MCF 10A (cell line): ENCODE results near the gene NAA38. TPM values are rescaled to one million over a fixed set of nuclear protein-coding genes. Genes with fewer than 3 reads are reported as not detected.

Source experiments
- BruUV-seq: library from RNA; stranded (reverse); fragments of 400-500 nt; replicated peaks from 2 replicates; lab custom pipeline; 2021; lab: Mats Ljungman, UMichigan
- CTCF ChIA-PET: fragments of 300-600 bp; sonication (Branson Sonifier 250); formaldehyde crosslinking; extraction: SDS; loops from one replicate; lab custom pipeline; 2021; ENCODE audit warnings: antibody characterized with exemption, inconsistent platforms; lab: Yijun Ruan, JAX
- POLR2A ChIA-PET: fragments of 300-600, 350-650 bp; sonication (Branson Sonifier 250); formaldehyde crosslinking; extraction: SDS; loops from one replicate; lab custom pipeline; 2020; ENCODE audit warnings: antibody characterized with exemption, inconsistent platforms; lab: Yijun Ruan, JAX
- DNase-seq: peaks from one replicate; pipeline ENCODE4 v3.0.0-alpha.2; 2018; ENCODE audit not compliant: unreplicated experiment
- H3K27ac Mint-ChIP-seq: one replicate; pipeline ENCODE4 v1.8.0; 2022; ENCODE audit warnings: mild to moderate bottlenecking, low read depth, mixed read lengths; ENCODE audit not compliant: unreplicated experiment
- H3K27me3 Mint-ChIP-seq: one replicate; pipeline ENCODE4 v1.8.0; 2022; ENCODE audit warnings: mixed read lengths; ENCODE audit not compliant: insufficient read depth, unreplicated experiment
- H3K36me3 Mint-ChIP-seq: one replicate; pipeline ENCODE4 v1.8.0; 2022; ENCODE audit warnings: mild to moderate bottlenecking, moderate library complexity, mixed read lengths; ENCODE audit not compliant: insufficient read depth, unreplicated experiment
- H3K4me1 Mint-ChIP-seq: one replicate; pipeline ENCODE4 v1.8.0; 2022; ENCODE audit warnings: mixed read lengths; ENCODE audit not compliant: insufficient read depth, unreplicated experiment
- H3K4me3 Mint-ChIP-seq: one replicate; pipeline ENCODE4 v1.8.0; 2022; ENCODE audit warnings: mild to moderate bottlenecking, moderate library complexity, mixed read lengths; ENCODE audit not compliant: unreplicated experiment
- H3K9me3 Mint-ChIP-seq: one replicate; pipeline ENCODE4 v1.8.0; 2022; ENCODE audit warnings: mixed read lengths; ENCODE audit not compliant: unreplicated experiment
- intact Hi-C: fragments of 100-400 bp; cut with micrococcal nuclease; formaldehyde crosslinking; loops from 2 replicates; pipeline ENCODE4 v1.14.1; 2022
- total RNA-seq: library from RNA; stranded (reverse); gene quantifications from 2 replicates; pipeline ENCODE4 v1.2.3, GENCODE V29; 2022
- TF ChIP-seq, protein P1 (sequence below): fragments of 200-600 bp; IDR thresholded peaks from one replicate; pipeline ENCODE4 v1.8.0; 2022; ENCODE audit warnings: antibody characterized with exemption, mild to moderate bottlenecking; ENCODE audit not compliant: unreplicated experiment

The NAA38 gene
- total RNA-seq, 1 experiment from 2014 or later, result 83.4 TPM

DNA sequence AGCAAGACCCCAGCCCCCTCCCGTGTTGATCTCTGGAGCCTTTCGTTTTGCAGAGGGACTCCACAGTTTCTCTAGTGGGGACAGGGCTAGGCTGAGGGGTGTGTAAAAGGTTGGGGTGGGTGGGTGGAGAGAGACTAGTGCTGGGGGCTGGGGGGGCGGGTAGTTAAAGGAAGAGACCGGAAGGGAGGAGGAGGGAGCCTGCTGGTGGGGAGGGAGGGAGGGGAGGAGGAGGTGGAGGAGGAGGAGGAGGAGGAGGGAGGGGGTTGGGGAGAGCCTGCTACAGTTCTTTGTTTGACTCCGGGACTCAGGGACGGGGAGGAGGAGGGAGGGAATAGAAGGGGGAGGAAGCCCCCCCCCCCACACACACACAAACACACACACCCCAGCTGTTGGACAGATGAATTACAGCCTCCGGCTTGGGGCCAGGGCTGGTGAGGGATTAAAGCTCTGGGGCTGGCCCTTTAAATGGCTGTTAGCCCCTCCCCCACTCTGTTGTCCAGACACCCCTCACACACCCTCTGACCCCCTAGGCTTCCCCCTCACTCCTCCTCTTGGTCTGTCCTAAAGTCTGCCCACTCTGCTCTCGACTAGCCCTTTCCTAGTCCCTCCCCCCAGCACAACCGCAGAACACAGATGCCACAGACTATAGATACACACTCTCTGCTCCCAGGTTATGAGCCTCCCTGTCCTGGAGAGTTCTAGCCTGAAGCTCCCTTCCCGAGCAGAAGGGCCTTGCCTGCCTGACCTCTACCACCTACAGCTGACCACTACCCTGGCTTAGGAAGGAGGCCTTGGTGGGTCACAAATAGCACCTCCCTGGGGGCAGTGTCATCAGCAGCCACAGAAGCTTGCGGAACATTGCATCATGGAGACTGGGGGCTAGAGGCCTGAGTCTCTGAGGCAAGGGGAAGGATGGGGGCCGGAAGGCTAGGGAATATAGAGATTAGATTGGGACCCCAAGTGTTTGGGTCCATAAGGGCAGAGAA, 19.0 kb downstream of the NAA38 start:
- CTCF ChIA-PET, result interaction anchor here (0.6 to 5.8 kb wide), 5 partner anchors 13 to 219 kb away, joined by 3 to 32 read pairs (median 6); no protein-coding TSS in a partner anchor

DNA sequence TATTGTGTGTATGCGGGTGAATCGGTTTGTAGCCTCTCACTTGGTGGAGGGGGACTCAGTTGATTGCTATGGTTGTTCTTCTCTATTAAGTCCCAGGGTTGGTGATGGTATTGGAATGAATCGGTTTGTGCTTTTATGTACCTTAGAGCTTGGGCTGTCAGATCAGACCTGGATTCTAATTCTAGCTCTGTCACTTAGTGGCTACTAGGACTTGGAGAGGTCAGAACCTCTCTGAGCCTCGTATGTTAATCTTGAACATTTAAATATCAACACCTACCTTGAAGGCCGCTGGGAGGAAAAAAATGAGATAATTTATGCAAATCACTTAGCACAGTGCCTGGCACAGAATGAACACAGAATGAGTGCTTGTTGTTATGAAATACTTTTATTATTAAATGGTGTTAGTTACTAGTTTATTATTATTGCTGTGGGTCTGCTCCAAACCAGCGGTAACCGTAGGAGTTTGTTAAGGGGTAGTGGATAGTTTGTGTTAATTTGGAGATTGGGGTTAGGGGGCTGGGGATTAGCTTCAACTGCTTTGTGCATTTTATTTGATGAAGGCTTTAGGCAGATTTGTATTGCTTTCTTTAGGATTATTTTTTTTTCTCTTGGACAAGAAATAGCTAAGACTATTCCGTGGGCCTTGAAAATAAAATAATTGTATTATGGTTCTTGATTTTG, 19.8 kb downstream of the NAA38 start:
- peaks cover 32% of the 10 kb centered on the region for H3K36me3 Mint-ChIP-seq
- peak overlapping the region; percentile 89 for H3K4me3 Mint-ChIP-seq
- H3K9me3 Mint-ChIP-seq, result no peaks in the 10 kb centered on the region
- H3K27me3 Mint-ChIP-seq, result no peaks in the 10 kb centered on the region
- TF ChIP-seq, protein P1, sequence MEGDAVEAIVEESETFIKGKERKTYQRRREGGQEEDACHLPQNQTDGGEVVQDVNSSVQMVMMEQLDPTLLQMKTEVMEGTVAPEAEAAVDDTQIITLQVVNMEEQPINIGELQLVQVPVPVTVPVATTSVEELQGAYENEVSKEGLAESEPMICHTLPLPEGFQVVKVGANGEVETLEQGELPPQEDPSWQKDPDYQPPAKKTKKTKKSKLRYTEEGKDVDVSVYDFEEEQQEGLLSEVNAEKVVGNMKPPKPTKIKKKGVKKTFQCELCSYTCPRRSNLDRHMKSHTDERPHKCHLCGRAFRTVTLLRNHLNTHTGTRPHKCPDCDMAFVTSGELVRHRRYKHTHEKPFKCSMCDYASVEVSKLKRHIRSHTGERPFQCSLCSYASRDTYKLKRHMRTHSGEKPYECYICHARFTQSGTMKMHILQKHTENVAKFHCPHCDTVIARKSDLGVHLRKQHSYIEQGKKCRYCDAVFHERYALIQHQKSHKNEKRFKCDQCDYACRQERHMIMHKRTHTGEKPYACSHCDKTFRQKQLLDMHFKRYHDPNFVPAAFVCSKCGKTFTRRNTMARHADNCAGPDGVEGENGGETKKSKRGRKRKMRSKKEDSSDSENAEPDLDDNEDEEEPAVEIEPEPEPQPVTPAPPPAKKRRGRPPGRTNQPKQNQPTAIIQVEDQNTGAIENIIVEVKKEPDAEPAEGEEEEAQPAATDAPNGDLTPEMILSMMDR, result no peak
- peak overlapping the region; percentile 99 for H3K27ac Mint-ChIP-seq
- POLR2A ChIA-PET, result interaction anchor here (0.6 to 6.6 kb wide), 16 partner anchors 19 to 433 kb away, joined by 3 to 70 read pairs (median 4); partner anchors contain the start of genes CYB5D1, DNAH2, FXR2 and MPDU1
- intact Hi-C loops, result loop anchor here (2.0 kb wide), 1 partner anchor 49 kb away; no protein-coding TSS in a partner anchor
- DNase-seq, result no peak
- H3K4me1 Mint-ChIP-seq, result peaks cover 61% of the 10 kb centered on the region
- CTCF ChIA-PET, result interaction anchor here (0.6 to 2.1 kb wide), 6 partner anchors 13 to 251 kb away, joined by 3 to 10 read pairs (median 4); no protein-coding TSS in a partner anchor
- BruUV-seq, result no TSS peak

More for the DNA sequence above, 19.0 kb downstream of the NAA38 start:
- no TSS peak for BruUV-seq
- intact Hi-C loops, result no loop called here
- no peak for DNase-seq
- Mint-ChIP-seq H3K4me3 (peak overlapping the region; percentile 89), H3K27me3 (no peaks in the 10 kb centered on the region), H3K4me1 (peaks cover 62% of the 10 kb centered on the region), H3K36me3 (peaks cover 39% of the 10 kb centered on the region), H3K9me3 (no peaks in the 10 kb centered on the region), H3K27ac (peak overlapping the region; percentile 87)
- TF ChIP-seq, protein P1, result no peak
- POLR2A ChIA-PET, result interaction anchor here (0.6 to 6.6 kb wide), 14 partner anchors 13 to 434 kb away, joined by 3 to 70 read pairs (median 4); partner anchors contain the start of genes CYB5D1, DNAH2, FXR2 and MPDU1

DNA sequence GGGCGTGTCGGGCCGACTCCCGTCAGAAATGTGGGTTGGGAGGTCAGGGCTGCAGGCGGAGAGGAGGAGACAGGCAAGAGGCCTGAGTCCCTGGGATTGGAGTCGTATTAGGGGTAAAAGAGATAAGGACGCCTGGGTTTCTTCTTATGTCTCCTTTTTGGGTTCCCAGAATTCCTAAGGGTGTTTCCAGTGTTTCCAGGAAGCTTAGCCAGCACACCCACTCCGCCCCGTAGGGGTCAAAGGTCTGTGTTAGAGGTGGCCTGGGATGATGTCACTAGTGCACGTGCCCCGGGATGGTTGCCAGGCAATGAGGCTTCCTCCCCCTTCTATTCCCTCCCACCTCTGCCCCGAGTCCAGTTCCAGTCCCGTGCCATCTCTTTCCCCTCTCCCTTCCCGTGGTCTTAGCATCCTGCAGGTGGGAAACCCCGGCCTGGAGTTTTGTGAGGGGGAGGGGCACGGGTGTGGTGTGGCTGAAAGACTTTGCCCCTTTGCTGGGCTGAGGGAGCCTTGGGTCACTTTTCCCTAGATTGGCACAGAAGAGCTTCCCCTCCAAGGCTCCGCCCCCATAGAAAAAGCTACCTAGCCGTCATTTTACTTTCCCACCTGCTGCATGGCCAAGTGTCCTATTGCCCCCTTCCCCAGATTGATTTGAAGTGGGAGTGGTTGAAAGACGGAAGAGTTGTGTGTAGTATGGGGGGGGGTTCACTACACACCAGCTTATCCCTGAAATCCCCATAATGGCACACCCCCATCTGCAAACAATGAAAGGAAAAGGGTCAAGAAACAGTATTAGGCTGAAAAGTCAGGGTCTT, 20.6 kb downstream of the NAA38 start:
- intact Hi-C loops, result loop anchor here (1.0 to 2.0 kb wide), 2 partner anchors 7 to 50 kb away; no protein-coding TSS in a partner anchor
- H3K27ac Mint-ChIP-seq, result peak overlapping the region; percentile 99
- TF ChIP-seq, protein P1, result no peak
- H3K4me1 Mint-ChIP-seq, result peaks cover 57% of the 10 kb centered on the region
- ChIA-PET CTCF (interaction anchor here (0.6 to 3.5 kb wide), 6 partner anchors 8 to 250 kb away, joined by 3 to 17 read pairs (median 5); no protein-coding TSS in a partner anchor), POLR2A (interaction anchor here (0.6 to 6.6 kb wide), 16 partner anchors 7 to 989 kb away, joined by 3 to 97 read pairs (median 5); partner anchors contain the start of genes CYB5D1, DNAH2, FXR2 and MPDU1)
- H3K4me3 Mint-ChIP-seq, result peak overlapping the region; percentile 89
- no peaks in the 10 kb centered on the region for H3K27me3 Mint-ChIP-seq
- peak; percentile 97 for DNase-seq
- no TSS peak for BruUV-seq
- no peaks in the 10 kb centered on the region for H3K9me3 Mint-ChIP-seq
- H3K36me3 Mint-ChIP-seq, result peaks cover 24% of the 10 kb centered on the region
